Activated CD8-positive, alpha-beta memory T cell treated with anti-CD3 and anti-CD28 coated beads, Interleukin-2, amount 50 U/mL, for 48 hours (primary cell): Measurements from ENCODE around the gene MTA1.

Experiments
- DNase-seq: peaks from one replicate; pipeline ENCODE4 v3.0.0-alpha.2; 2020

The MTA1 gene

DNA sequence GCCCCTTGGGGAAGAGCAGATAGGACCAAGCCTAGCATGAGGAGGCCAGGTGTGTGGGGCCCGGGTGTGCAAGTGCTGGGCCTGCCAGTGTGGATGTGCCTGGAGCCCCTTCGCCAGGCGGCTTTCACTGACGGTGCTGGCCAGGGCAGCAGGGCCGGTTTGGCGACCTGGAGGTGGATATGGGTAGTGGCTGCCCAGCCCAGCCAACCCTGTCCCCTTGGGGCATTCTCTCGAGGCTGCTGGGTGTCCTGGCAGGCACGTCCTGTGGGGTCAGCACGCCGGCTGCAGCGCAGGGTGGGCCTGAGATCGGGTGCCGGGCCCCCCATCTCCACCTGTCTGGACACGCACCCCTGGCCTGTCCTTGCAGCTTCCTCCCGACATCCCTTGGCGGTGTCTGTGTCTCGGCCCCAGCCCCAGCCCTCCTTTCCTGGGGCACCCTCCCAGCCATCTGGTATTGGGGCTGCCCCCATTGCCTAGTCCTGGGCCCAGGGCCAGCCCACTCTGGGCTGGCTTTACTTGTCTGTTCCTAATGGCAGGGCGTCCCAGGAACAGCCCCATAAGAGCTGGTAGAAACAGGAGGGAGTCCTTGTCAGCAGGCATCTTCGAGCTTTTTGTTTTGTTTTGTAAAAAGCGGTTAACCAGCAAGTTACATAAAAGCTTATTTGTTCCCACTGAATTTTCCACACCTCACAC, 47.8 kb downstream of the MTA1 start:
- no peak for DNase-seq

DNA sequence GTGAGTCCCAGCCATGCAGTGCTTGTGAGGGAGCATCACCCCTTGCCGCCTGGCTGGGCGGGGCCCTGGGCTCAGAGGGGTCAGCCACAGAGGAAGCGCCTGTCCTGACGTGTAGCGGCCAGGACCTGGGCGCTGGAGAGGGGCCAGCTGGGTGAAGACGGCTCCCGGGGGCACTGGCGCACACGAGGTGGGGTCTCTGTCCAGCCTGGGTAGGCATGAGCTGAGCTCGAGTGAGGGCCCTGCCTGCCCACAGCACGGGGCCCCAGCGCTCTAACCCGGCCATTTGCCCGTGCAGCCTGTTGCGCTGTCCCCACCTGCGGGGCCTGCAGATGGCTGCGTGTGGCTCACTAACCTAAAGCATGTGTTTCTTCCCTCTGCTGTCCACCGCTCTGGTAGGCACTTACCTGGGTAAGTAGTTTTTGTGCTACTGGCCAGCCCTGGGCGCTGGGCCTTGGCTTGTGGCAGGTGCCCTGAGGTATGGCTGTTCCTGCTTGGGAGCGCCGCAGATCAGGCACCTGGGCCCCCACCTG, 48.4 kb downstream of the MTA1 start:
- DNase-seq = no peak

DNA sequence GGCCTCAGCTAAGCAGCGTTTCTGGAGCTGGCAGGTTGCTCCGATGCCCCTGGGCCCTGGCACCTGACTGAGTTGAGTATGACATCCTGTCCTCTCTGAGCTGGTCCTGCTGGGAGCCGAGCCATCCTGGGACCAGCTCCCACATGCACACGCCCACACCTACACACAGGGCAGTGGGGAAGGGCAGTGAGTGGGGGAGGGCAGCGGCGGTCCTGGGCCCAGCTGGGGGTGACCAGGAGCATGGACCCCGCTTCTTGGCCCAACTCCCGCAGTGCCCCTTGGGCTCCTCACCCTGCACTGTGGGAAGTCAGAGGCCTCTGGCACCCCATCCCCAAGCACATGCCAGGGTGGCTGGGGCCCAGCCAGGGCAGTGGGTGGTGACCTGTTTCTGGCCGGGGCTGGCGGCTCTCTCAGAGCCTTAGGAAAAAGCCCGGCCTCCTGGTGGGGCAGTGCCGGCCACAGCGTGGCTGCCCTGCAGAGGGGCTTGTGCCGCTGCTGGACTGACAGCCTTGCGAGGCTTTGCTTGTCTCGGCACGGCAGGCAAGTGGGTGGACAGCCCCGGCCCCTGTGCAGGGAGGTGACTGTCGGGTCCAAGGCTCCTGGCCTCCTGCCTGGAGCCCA, 49.1 kb downstream of the MTA1 start:
- DNase-seq = no peak

DNA sequence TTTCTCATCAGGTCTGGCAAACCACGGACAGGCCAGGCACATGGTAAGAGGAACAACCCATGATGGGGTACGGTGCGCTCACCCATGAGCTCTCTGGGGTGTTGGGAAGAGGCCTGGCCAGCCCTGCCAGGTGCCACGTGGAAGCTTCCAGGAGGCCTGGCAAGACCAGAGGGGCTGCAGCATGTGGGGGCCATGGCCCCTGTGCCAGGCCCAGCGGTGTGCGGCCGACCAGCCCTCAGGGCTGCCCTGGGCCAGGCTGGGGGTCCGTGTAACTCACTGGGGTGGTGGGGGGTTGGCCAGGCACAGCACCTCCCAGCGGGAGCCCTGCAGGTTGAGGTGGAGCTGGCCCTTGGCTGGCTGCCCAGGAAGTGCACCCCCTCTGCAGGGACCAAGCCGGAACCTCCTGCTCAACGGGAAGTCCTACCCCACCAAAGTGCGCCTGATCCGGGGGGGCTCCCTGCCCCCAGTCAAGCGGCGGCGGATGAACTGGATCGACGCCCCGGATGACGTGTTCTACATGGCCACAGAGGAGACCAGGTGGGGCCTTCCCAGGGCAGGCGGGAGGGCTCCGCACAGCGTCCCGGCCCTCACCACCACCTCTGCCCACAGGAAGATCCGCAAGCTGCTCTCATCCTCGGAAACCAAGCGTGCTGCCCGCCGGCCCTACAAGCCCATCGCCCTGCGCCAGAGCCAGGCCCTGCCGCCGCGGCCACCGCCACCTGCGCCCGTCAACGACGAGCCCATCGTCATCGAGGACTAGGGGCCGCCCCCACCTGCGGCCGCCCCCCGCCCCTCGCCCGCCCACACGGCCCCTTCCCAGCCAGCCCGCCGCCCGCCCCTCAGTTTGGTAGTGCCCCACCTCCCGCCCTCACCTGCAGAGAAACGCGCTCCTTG, 50.1 kb downstream of the MTA1 start:
- no peak for DNase-seq

DNA sequence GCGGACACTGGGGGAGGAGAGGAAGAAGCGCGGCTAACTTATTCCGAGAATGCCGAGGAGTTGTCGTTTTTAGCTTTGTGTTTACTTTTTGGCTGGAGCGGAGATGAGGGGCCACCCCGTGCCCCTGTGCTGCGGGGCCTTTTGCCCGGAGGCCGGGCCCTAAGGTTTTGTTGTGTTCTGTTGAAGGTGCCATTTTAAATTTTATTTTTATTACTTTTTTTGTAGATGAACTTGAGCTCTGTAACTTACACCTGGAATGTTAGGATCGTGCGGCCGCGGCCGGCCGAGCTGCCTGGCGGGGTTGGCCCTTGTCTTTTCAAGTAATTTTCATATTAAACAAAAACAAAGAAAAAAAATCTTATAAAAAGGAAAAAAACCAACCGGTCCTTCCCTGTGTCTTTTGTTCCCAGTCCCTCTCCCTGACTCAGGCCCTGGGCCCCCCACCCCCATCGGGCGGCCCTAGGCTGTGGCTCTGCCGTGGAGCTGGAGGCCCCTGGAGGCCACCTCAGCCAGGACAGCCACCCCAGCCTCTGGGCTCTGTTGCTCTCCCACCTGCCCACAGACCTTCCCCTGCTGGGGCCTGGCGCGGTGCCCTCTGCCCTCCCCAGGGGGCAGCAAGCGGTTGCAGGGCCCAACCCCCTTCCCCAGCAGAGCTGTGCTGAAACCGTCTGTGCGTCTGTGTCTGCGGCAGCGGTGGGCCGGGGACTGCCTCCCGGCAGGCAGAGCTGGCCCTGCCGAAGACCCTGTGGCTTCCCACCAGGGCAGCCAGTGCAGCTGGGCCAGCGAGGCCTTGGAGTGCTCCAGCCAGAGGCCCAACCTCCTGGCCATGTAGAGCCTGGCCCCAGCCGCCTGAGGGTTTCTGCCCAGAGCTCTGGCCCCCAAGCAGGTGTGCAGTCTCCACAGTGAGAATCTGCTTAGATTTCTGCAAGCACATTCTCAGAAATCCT, 51.0 kb downstream of the MTA1 start:
- no peak for DNase-seq

DNA sequence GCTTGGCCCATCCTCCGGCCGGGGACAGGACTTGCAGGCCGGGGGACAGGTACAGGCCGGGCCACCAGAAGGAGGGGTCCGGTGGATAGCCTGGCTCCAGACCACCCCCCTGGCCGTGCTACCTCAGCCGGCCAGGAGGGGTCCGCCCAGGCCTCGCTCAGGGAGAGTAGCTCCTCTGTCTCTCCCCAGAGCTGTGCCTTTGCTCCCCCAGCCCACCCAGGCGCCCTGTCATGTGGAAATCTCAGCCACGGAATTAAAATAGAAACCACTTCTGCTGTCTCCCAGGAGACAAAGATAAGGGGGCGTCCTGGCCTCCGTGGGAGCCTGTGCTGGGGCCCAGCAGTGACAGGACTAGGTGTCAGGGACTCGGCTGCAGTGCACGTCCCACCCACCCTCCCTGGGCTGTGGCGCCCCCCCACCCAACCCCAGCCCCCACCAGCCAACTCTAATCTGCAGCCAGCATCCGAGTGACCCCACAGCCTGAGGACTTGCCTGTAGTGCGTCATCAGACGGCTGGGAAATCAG, 51.7 kb downstream of the MTA1 start:
- no peak for DNase-seq

DNA sequence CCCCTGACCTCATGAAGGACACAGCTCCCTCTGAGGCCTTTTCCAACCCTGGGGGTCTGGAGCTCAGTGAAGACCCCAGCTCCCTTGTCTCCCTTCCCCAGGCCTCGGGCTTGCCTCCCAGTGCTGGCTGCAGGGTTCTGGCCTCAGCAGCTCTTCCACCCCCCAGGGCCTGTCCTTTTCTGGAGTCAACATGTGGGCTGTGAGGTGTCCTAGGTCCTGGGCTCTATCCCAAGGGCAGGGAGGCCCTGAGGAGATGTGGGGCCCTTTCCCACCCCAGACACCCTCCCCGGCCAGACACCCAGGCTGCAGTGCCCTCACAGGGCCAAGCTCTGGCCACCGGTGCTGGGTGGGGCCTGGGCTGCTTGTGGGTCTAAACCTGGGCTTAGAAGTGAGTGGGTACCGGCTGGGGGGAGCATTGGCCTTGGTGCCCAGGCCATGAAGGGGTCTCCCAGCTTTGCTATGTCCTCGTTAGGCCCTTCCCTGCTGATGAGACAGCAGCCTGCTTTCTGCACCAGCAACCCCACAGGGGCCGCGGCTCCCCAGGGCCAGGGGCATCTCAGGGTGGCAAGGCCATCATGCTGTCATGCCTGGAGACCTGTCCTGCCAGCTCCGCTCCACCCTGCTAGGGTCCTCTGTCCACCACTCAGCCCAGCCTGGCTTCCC, 52.3 kb downstream of the MTA1 start:
- no peak for DNase-seq

DNA sequence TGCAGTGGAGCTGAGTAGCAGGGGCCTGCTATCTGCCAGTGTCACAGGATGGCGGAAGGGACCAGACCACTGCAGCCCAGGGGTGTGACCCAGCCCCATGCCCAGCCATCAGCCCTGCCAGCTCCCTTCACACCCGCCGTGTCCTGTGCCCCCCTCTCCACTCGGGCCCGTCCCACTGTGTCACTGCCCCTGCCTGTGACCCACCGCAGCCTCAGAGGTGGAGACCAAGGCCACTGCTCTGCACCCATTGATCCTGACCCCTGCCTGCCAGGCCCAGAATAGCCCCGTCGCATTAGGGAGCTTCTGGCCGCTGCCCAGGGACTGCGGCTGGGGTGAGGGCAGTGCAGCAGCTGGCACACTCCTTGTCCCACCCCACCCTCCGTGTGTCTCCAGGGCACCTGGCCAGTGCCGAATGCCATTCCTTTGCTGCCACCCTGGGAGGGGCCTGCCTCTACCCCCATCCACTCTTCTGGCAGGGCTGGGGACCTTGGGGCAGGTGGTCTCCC, 52.9 kb downstream of the MTA1 start:
- DNase-seq = no peak

DNA sequence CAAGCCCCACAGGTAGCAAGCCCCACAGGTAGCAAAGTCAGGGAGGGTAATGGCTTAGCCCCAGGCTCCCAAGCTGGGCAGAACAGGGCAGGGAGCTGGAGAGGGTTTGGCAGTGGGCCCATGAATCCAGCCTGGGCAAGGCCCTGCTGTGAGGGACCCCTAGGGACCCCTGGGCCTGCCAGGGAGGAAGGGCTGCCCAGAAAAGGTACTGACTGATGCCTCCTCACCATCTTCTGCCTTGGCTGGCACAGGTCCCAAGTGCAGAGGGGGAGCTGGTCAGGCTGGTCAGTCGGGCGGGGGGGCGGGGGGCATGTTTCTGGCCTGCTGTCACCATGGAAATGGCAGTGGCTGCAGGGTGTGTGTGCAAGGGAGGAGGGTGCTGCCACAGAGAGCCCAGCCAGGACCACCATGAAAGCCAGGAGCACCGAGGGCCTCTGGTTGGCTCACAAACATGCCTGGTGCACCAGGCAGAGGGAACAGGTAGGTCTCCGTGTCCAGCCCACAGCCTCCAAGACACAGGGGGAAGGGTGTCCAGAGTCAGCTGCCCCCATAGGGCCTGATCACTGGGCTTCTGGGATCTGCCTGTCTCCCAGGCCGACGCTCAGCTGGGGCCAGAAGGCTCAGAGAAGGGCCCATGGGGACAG, 53.5 kb downstream of the MTA1 start:
- no peak for DNase-seq

DNA sequence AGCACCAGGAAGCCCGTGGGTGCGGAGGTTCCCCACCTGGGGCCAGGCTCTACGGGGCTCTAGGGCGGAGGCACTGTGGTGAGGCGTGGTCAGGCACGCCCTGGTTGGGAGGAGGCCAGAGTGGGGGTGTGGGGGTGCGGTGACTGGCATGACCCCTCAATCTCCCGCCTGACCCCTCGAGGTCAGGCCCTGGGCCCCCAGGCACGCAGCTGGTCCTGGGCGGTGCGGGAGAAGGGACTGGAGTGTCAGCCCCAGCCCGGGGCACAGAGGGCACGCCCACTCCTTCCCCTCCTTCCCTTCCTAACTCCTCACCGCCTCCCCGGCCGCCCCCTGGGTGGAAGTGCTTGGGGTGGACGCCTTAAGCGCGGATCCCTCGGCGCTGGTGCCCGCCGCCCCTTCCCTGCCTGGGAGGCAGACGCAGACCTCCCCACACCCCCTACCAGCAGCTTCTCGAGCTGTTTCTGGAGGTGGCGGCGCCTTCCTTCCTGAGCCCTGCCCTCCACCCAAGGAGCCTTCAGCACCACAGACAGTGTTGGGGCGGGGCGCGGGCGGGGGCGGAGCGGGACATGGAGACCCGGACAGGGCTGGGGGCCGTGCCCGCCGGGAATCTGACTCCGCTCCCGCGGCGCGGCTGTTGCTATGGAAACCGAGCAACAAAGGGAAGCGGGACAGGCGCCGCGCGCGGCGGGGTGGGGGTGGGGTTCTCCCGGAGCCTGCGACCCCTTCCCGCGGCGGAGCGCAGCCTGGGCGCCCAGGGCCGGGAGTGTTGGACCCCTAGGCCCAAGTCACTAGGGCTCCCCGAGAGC, 54.3 kb downstream of the MTA1 start:
- DNase-seq = peak; percentile 75

DNA sequence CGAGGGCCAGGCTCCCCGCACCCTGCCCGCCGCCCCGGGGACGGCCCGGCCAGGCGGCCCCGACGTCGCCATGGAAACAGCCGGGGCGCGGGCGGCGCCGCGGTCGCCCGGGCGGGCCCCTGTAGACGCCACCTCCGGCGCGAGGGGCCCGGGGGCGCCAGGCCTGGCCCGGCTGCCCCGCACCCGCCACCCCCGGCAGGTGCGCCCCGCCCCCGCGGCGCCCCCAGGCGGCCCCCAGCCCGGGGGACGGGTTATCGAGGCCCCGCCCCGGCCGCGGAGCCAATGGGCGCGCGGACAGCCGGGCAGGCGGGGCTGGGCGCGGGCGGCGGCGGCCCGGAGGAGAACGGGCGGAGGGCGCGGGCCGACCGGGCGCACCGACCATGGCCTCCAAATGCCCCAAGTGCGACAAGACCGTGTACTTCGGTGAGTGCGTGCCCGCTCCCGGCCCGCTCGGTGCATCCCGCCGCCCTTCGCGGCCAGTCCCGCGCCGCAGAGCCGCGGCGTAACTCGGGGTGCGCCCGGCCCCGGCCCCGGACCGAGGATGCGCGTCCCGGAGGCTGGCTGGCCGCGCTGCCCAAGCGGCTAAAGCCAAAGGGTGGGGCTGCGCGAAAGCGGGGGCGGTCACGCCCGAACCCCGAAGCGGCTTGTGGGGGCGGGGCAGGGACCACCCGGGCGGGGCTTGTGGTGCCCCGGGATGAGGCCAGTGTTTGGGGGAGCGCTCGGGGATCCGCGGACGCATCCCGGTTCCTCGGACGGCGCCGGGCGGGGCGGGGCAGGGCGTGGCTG, 55.0 kb downstream of the MTA1 start, which contains the start of gene CRIP2:
CRIP2 (plus strand) TSS at position 339 of the 786 bp plus-strand sequence; CDS start at position 381, 42 bp downstream.
- no peak for DNase-seq

DNA sequence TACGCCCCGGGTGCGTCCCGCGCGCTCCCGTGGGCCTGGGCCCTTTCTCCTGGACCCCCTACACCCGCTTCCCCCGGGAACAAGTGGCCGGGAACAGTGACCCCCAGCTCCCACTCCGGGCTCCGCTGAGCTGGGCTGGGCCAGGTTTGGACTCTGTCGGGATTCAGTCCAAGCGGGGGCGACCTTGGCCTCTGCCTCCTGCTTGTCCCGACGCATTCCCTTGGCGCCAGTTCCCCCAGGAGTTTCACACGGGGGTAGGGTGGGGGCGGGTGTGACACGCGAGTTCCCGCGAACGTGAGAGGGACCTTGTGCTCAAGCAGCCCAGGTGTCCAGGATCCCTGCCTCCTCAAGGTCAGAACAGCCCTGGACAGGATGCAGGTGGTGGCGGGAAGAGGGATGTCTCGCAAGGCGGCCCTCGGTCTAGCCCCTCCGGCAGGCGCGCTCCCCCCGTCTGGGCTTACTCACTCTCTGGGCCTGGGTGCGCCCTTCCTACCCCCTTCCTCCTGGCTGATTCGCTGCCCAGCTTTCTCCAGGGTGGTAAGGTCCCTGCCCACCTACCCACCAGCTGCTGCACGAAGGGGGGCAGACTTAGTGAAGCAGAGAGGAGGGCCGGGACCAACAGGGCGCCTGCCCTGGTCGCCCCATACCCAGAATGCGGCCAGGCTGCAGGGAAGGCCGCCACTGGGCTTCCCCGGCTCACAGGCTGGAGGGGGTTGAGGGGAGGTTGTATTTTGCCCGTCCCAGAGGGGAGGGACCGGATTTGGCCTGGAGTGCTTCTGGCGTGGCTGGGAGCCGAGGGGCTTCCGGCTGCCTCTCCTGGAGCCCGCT, 55.9 kb downstream of the MTA1 start:
- DNase-seq = no peak

DNA sequence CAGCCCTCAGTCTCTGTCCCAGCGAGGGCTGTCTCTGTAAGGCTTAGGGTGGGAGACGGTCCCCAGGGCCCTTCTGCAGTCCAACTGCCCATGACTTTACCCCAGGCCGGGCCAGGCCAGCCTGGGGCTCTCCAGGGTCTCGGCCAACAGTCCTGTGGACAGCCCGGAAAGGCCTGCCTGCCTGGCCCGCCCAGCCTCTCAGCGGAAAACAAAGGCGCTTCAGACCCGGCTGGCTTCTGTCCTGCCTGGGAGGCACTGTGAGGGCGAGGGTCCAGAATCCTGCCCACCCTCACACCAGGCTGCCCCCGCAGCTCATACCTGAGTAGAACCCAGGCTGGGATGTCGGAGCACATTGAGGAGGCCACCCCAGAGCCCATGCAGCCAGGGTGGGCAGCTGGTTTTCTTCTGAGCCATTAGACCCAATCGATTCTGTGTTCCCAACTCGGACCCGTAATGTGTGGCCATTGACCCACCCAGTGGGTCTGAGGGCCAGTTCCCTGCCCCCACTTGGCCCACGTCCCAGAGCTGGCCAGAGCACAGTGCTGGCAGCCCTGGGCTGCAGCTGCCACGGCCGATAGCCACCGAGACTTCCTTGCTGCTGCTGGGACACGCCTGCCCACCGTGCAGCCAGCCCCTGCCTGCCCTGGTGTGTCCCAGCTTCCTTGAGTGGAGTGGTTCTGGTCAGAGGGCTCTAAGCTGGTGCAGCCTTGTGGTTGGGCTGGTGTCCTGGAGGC, 56.6 kb downstream of the MTA1 start:
- no peak for DNase-seq

DNA sequence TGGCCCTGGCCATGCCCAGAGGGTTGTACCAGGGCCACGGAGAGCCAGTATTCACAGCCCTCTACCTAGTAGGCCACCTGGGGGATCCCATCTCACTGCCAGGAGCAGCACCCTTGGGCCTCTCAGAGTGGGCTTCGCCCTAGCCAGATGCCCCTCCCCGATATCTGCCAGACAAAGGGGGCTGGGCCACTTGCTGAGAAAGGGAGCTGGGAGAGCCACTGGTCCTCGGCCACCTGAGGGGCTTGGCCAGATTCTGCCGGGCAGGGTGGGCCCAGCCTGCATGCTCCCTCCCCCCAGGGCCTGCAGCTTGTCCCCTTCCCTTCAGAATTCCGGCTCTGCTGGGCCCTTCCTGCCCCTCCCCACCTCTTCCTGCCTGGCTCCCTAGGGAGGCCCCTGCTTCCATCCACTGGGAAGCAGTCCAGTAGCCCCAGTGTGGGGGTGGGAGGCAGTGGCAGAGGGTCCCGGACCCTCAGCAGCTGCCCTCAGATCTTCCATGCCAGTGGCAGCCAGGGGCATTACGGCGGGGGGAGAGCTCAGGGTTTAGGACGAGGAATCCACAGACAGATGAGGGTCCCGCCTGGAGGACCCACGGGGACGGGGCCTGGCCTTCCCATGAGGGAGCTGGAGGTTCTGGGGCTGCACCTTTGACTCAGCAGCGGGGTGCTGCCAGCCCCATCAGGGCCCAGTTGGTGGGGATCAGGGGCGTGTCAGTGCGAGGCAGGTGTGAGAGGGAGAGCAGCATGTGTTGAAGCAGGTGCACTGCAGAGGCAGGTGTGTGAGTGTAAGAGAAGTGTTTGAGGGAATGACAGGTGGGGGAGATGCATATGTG, 57.4 kb downstream of the MTA1 start:
- no peak for DNase-seq

DNA sequence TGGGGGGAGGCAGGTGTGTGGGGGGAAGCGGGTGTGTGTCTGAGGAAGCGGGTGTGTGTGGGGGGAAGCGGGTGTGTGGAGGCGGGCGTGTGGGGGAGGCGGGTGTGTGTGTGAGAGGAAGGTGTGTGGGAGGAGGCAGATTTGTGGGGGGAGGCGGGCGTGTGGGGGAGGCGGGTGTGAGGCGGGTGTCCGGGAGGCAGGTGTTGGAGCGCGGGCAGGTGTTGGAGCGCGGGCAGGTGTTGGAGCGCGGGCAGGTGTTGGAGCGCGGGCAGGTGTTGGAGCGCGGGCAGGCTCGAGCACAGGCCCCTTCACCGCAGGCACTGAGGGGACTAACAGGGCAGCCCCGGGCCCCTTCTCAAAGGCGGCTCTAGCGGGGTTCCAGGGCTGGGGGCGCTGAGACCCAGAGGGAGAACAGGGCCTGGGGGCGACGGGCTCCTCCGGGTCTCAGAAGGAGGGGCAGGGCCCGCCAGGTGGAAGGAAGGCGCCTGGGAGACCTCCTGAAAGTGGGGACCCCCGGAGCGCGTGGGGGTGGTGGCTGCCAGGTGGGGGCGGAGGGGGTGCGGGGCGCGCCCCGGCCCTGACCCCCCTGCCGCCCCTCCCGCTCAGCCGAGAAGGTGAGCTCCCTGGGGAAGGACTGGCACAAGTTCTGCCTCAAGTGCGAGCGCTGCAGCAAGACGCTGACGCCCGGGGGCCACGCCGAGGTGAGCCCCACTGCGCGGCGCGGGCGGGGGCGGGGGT, 58.2 kb downstream of the MTA1 start:
- no peak for DNase-seq
